HUES48 (cell line): Measurements from ENCODE around the gene MAN1C1.
A peak's percentile ranks its signal among the peaks of the same experiment; 100 is the strongest.
"Not testable (repeated sequence)": the region's sequence is repeated elsewhere in the genome, so short reads cannot be mapped to it uniquely, and the experiment has no call there.

Experiments
- H3K27ac ChIP-seq: one replicate; pipeline ENCODE4 v1.7.0; 2013; ENCODE audit warnings: low read depth, low read length, inconsistent platforms
- H3K27me3 ChIP-seq: 2 replicates; pipeline ENCODE4 v1.6.1; 2013; ENCODE audit warnings: mild to moderate bottlenecking, low read length; ENCODE audit not compliant: control insufficient read depth, insufficient read depth
- H3K36me3 ChIP-seq: 2 replicates; pipeline ENCODE4 v1.6.1; 2013; ENCODE audit warnings: low read length; ENCODE audit not compliant: control insufficient read depth, insufficient read depth
- H3K4me1 ChIP-seq: 2 replicates; pipeline ENCODE4 v1.6.1; 2013; ENCODE audit warnings: mild to moderate bottlenecking, low read length; ENCODE audit not compliant: control insufficient read depth, insufficient read depth
- H3K4me3 ChIP-seq: 2 replicates; pipeline ENCODE4 v1.5.1; 2013; ENCODE audit warnings: mild to moderate bottlenecking, low read depth, low read length
- H3K9ac ChIP-seq: 2 replicates; pipeline ENCODE4 v1.6.1; 2013; ENCODE audit warnings: mild to moderate bottlenecking, low read depth, low read length, moderate library complexity
- H3K9me3 ChIP-seq: 2 replicates; pipeline ENCODE4 v1.6.1; 2013; ENCODE audit warnings: low read length; ENCODE audit not compliant: control insufficient read depth, insufficient read depth

The MAN1C1 gene

GRCh38 chr1:25587290-25587689, 29.3 kb upstream of the MAN1C1 start:
- Histone ChIP-seq H3K4me3 (no peak overlapping the region), H3K27me3 (no peaks in the 10 kb centered on the region), H3K36me3 (no peaks in the 10 kb centered on the region), H3K9ac (0 out of 2 replicates have a peak overlapping the region, but pooled peaks have one; percentile 7), H3K4me1 (peaks cover 28% of the 10 kb centered on the region), H3K27ac (peak overlapping the region; percentile 82), H3K9me3 (no peaks in the 10 kb centered on the region)

DNA sequence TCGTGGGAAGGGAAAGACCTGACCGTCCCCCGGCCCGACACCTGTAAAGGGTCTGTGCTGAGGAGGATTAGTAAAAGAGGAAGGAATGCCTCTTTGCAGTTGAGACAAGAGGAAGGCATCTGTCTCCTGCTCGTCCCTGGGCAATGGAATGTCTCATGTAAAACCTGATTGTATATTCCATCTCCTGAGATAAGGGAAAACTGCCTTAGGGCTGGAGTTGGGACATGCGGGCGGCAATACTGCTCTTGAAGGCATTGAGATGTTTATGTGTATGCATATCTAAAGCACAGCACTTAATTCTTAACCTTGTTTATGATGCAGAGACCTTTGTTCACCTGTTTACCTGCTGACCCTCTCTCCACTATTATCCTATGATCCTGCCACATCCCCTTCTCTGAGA, 28.4 kb upstream of the MAN1C1 start:
- peaks cover 28% of the 10 kb centered on the region for H3K4me1 ChIP-seq
- H3K27me3 ChIP-seq, H3K9ac ChIP-seq, H3K9me3 ChIP-seq, H3K36me3 ChIP-seq: not testable (repeated sequence)
- peak overlapping the region; percentile 25; the same call in 1 of the 2 replicates for H3K4me3 ChIP-seq
- H3K27ac ChIP-seq: peak overlapping the region; percentile 82

- H3K27me3 ChIP-seq, H3K4me3 ChIP-seq, H3K36me3 ChIP-seq, H3K9me3 ChIP-seq, H3K9ac ChIP-seq: not testable (repeated sequence)
- Histone ChIP-seq H3K4me1 (peaks cover 28% of the 10 kb centered on the region), H3K27ac (peak overlapping the region; percentile 82)
Observed at GRCh38 chr1:25588786-25589185, 27.8 kb upstream of the MAN1C1 start.

DNA sequence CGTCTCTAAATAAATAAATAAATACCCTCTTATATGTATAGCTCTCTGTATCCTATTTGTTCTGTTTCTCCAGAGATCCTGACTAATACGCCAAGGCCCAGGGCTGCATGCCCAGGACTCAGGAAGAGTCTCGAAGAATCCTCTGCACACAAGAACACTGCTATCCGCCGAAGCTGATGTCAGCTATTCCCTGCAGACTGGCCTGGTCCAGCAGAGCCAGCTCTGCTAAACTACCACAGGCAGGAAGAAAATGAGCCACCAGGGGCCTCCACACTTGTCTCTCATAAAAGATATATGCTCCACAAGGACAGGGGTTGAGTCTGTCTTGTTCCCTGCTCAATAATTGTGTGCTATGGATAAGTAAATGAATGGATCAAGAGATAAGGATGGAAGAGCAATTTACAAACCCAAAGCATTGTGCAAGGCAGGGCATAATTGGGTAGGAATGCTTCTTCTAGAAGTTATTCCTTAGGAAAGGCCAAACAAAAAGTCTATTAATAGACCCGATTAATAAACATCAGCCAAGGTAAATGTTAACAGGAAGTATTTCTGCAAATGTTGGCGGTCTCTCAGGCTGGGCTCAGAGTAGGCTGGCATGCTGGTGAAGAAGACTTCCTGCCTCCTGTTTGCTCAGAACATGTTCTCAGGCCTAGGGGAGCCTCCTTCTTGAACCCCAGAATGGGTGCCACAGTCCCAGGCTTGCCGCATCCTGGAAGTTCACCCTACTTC, 26.3 kb upstream of the MAN1C1 start:
- H3K36me3 ChIP-seq: no peaks in the 10 kb centered on the region
- H3K27ac ChIP-seq: no peak overlapping the region
- no peak overlapping the region for H3K4me3 ChIP-seq
- no peaks in the 10 kb centered on the region for H3K9me3 ChIP-seq
- peaks cover 28% of the 10 kb centered on the region for H3K4me1 ChIP-seq
- no peak overlapping the region for H3K9ac ChIP-seq
- no peaks in the 10 kb centered on the region for H3K27me3 ChIP-seq

DNA sequence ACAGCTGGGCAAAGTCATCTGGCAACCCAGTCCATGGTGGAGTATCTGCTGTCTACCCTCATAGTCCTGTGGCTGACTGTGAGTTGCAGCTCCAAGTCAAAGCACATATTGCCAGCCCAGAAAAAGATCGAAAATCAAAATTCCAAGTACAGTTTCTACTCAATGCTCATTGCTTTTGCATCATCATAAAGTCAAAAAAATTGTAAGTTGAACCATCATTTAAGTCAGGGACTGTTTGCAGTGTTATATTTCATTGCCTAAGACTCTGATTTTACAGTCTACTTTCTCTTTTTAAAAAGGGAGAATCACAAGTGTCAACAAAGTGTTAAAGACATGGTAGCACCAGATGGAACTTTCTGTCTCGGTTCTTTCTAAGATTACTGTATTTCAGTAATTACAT, 22.7 kb upstream of the MAN1C1 start:
- no peak overlapping the region for H3K4me3 ChIP-seq
- H3K27me3 ChIP-seq: no peaks in the 10 kb centered on the region
- H3K9ac ChIP-seq: no peak overlapping the region
- H3K27ac ChIP-seq: no peak overlapping the region
- H3K4me1 ChIP-seq: peaks cover 3% of the 10 kb centered on the region
- no peaks in the 10 kb centered on the region for H3K9me3 ChIP-seq
- no peaks in the 10 kb centered on the region for H3K36me3 ChIP-seq

- H3K9me3 ChIP-seq: no peaks in the 10 kb centered on the region
- H3K36me3 ChIP-seq: no peaks in the 10 kb centered on the region
- no peak overlapping the region for H3K27ac ChIP-seq
- H3K9ac ChIP-seq: no peak overlapping the region
- H3K4me1 ChIP-seq: 0 out of 2 replicates have a peak, but pooled peaks cover 2% of the 10 kb centered on the region
- H3K27me3 ChIP-seq: no peaks in the 10 kb centered on the region
- H3K4me3 ChIP-seq: no peak overlapping the region
Observed at GRCh38 chr1:25594971-25595370, 21.6 kb upstream of the MAN1C1 start.

- not testable (repeated sequence) for H3K4me1 ChIP-seq, H3K27ac ChIP-seq, H3K4me3 ChIP-seq, H3K9ac ChIP-seq, H3K9me3 ChIP-seq, H3K36me3 ChIP-seq, H3K27me3 ChIP-seq
Observed at GRCh38 chr1:25596641-25597040, 19.9 kb upstream of the MAN1C1 start.

GRCh38 chr1:25598879-25599278, 17.7 kb upstream of the MAN1C1 start:
- no peak overlapping the region for H3K27ac ChIP-seq
- no peaks in the 10 kb centered on the region for H3K27me3 ChIP-seq
- H3K36me3 ChIP-seq: no peaks in the 10 kb centered on the region
- no peaks in the 10 kb centered on the region for H3K9me3 ChIP-seq
- no peak overlapping the region for H3K9ac ChIP-seq
- H3K4me1 ChIP-seq: no peaks in the 10 kb centered on the region
- H3K4me3 ChIP-seq: no peak overlapping the region

- H3K27ac ChIP-seq: no peak overlapping the region
- no peak overlapping the region for H3K4me3 ChIP-seq
- H3K9ac ChIP-seq: no peak overlapping the region
- no peaks in the 10 kb centered on the region for H3K27me3 ChIP-seq
- H3K36me3 ChIP-seq: no peaks in the 10 kb centered on the region
- no peaks in the 10 kb centered on the region for H3K4me1 ChIP-seq
- no peaks in the 10 kb centered on the region for H3K9me3 ChIP-seq
Observed at GRCh38 chr1:25599969-25600610, 16.5 kb upstream of the MAN1C1 start.

GRCh38 chr1:25600971-25601699, 15.5 kb upstream of the MAN1C1 start:
- not testable (repeated sequence) for H3K9ac ChIP-seq, H3K9me3 ChIP-seq, H3K27me3 ChIP-seq, H3K36me3 ChIP-seq, H3K4me1 ChIP-seq, H3K4me3 ChIP-seq, H3K27ac ChIP-seq
